MCF 10A (cell line): Measurements from ENCODE around the gene CTRB2. TPM values are rescaled to one million over a fixed set of nuclear protein-coding genes. Genes with fewer than 3 reads are reported as not detected.

ENCODE experiments used
- BruUV-seq: library from RNA; stranded (reverse); fragments of 400-500 nt; replicated peaks from 2 replicates; lab custom pipeline; 2021; lab: Mats Ljungman, UMichigan
- CTCF ChIA-PET: fragments of 300-600 bp; sonication (Branson Sonifier 250); formaldehyde crosslinking; extraction: SDS; loops from one replicate; lab custom pipeline; 2021; ENCODE audit warnings: antibody characterized with exemption, inconsistent platforms; lab: Yijun Ruan, JAX
- POLR2A ChIA-PET: fragments of 300-600, 350-650 bp; sonication (Branson Sonifier 250); formaldehyde crosslinking; extraction: SDS; loops from one replicate; lab custom pipeline; 2020; ENCODE audit warnings: antibody characterized with exemption, inconsistent platforms; lab: Yijun Ruan, JAX
- DNase-seq: peaks from one replicate; pipeline ENCODE4 v3.0.0-alpha.2; 2018; ENCODE audit not compliant: unreplicated experiment
- H3K27ac Mint-ChIP-seq: one replicate; pipeline ENCODE4 v1.8.0; 2022; ENCODE audit warnings: mild to moderate bottlenecking, low read depth, mixed read lengths; ENCODE audit not compliant: unreplicated experiment
- H3K27me3 Mint-ChIP-seq: one replicate; pipeline ENCODE4 v1.8.0; 2022; ENCODE audit warnings: mixed read lengths; ENCODE audit not compliant: insufficient read depth, unreplicated experiment
- H3K36me3 Mint-ChIP-seq: one replicate; pipeline ENCODE4 v1.8.0; 2022; ENCODE audit warnings: mild to moderate bottlenecking, moderate library complexity, mixed read lengths; ENCODE audit not compliant: insufficient read depth, unreplicated experiment
- H3K4me1 Mint-ChIP-seq: one replicate; pipeline ENCODE4 v1.8.0; 2022; ENCODE audit warnings: mixed read lengths; ENCODE audit not compliant: insufficient read depth, unreplicated experiment
- H3K4me3 Mint-ChIP-seq: one replicate; pipeline ENCODE4 v1.8.0; 2022; ENCODE audit warnings: mild to moderate bottlenecking, moderate library complexity, mixed read lengths; ENCODE audit not compliant: unreplicated experiment
- H3K9me3 Mint-ChIP-seq: one replicate; pipeline ENCODE4 v1.8.0; 2022; ENCODE audit warnings: mixed read lengths; ENCODE audit not compliant: unreplicated experiment
- CTCF ChIP-seq: fragments of 200-600 bp; IDR thresholded peaks from one replicate; pipeline ENCODE4 v1.8.0; 2022; ENCODE audit warnings: antibody characterized with exemption, mild to moderate bottlenecking; ENCODE audit not compliant: unreplicated experiment
- intact Hi-C: fragments of 100-400 bp; cut with micrococcal nuclease; formaldehyde crosslinking; loops from 2 replicates; pipeline ENCODE4 v1.14.1; 2022
- total RNA-seq: library from RNA; stranded (reverse); gene quantifications from 2 replicates; pipeline ENCODE4 v1.2.3, GENCODE V29; 2022

CTRB2 gene
- total RNA-seq, 1 experiment from 2014 or later = not detected

- CTCF ChIA-PET = interaction anchor here (1.0 to 1.4 kb wide), 2 partner anchors 19 to 27 kb away, joined by 4 read pairs; no protein-coding TSS in a partner anchor
- no peak for TF ChIP-seq CTCF
- H3K27me3 Mint-ChIP-seq = no peaks in the 10 kb centered on the region
- intact Hi-C loops = no loop called here
- no peak for DNase-seq
- no peak overlapping the region for H3K27ac Mint-ChIP-seq
- no peak overlapping the region for H3K4me3 Mint-ChIP-seq
- POLR2A ChIA-PET = interaction anchor here (0.6 kb wide), 3 partner anchors 12 to 161 kb away, joined by 3 read pairs; no protein-coding TSS in a partner anchor
- no TSS peak for BruUV-seq
- peaks cover 58% of the 10 kb centered on the region for H3K36me3 Mint-ChIP-seq
- no peaks in the 10 kb centered on the region for H3K9me3 Mint-ChIP-seq
- H3K4me1 Mint-ChIP-seq = no peaks in the 10 kb centered on the region
Observed at GRCh38 chr16:75227361-75228142, 20.6 kb upstream of the CTRB2 start.

DNA sequence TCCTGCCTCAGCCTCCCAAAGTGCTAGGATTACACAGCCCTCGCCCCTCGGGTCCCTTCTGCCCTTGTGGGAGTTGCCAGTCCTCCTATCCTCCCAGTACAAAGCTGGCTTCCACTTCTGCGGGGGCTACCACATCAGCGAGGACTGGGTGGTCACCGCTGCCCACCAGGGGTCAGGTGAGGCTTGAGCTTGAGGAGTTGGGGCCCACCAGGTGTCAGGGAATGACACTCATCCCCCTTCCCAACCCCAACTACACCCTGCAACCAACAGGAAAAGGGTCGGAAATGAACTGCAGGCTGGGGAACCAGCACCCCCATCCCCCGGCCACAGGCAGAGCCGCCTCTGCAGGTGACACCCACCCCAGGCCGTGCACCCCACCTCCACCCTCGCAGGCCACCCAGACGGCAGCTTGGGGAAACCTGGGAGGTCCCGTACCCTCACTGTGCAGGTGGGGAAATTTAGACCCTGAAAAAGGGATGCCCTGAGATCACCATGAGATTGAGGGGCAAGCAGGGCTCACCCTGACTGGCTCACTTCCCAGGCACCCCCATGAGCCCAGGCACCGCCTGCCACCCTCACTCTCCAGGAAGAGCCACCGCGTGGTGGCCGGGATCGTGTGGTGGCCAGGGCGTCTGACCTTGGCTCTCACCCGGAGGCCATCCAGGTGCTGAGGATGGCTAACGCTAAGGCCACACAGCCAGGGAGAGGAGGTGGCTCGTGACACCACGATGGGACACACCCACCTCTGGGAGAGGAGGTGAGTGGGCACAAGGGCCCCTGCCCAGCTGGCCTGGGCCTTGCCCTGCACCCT lies 19.8 kb upstream of the CTRB2 start:
- intact Hi-C loops = no loop called here
- no peak for DNase-seq
- no peak overlapping the region for H3K4me3 Mint-ChIP-seq
- no peaks in the 10 kb centered on the region for H3K9me3 Mint-ChIP-seq
- H3K36me3 Mint-ChIP-seq = peaks cover 50% of the 10 kb centered on the region
- ChIA-PET CTCF (interaction anchor here (1.0 kb wide), 1 partner anchor 18 kb away, joined by 4 read pairs; no protein-coding TSS in a partner anchor), POLR2A (interaction anchor here (0.6 to 0.7 kb wide), 4 partner anchors 12 to 162 kb away, joined by 3 to 4 read pairs (median 3); no protein-coding TSS in a partner anchor)
- no peaks in the 10 kb centered on the region for H3K27me3 Mint-ChIP-seq
- no peak overlapping the region for H3K27ac Mint-ChIP-seq
- no peak for TF ChIP-seq CTCF
- no TSS peak for BruUV-seq
- no peaks in the 10 kb centered on the region for H3K4me1 Mint-ChIP-seq

GRCh38 chr16:75225678-75226515 lies 18.9 kb upstream of the CTRB2 start:
- H3K27ac Mint-ChIP-seq = no peak overlapping the region
- POLR2A ChIA-PET = interaction anchor here (0.7 kb wide), 1 partner anchor 17 kb away, joined by 4 read pairs; no protein-coding TSS in a partner anchor

More at GRCh38 chr16:75225678-75226515, 18.9 kb upstream of the CTRB2 start:
- H3K4me3 Mint-ChIP-seq = no peak overlapping the region
- CTCF ChIA-PET = interaction anchor here (1.8 kb wide), 1 partner anchor 8 kb away, joined by 6 read pairs; no protein-coding TSS in a partner anchor
- H3K4me1 Mint-ChIP-seq = no peaks in the 10 kb centered on the region
- DNase-seq = no peak
- H3K9me3 Mint-ChIP-seq = no peaks in the 10 kb centered on the region
- TF ChIP-seq CTCF = no peak
- H3K27me3 Mint-ChIP-seq = no peaks in the 10 kb centered on the region
- no TSS peak for BruUV-seq
- peaks cover 41% of the 10 kb centered on the region for H3K36me3 Mint-ChIP-seq
- intact Hi-C loops = loop anchor here (2.0 kb wide), 1 partner anchor 19 kb away; the partner anchor contains the start of gene CTRB2
